Activated CD4-positive, alpha-beta T cell treated with anti-CD3 and anti-CD28 coated beads, Interleukin-2, amount 50 U/mL, for 1 hour (primary cell): ENCODE data around the gene SCN1A.
"Not testable (repeated sequence)": the region's sequence is repeated elsewhere in the genome, so short reads cannot be mapped to it uniquely, and the experiment has no call there.

ENCODE experiments used
- DNase-seq: peaks from one replicate; pipeline ENCODE4 v3.0.0-alpha.2; 2020

Gene SCN1A

GRCh38 chr2:166127217-166128155 is at the start of gene SCN1A:
SCN1A (minus strand) TSS chr2:166128020; CDS start chr2:166073621, 54,399 bp downstream.
- DNase-seq: no peak

DNA sequence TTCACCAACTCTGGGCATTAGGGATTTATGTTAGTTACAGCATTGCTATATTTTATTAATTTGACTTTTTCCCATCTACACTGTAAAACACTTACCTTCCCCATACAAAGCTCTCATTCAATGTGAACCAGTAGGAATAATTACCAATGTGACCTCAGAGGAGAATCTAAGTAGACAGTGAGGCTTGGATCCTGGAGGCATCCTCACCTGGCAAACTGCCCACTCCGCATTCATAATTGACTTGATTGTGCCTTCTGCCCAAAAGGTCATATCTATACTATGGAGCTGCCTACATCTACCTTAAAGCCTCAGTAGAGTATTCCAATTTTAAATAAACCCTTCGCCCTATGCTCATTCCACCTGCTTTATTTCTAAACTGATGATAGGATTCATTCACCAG is 45.4 kb upstream of the SCN1A start:
- DNase-seq: no peak

- DNase-seq: no peak
These were observed 43.4 kb upstream of the SCN1A start for GRCh38 chr2:166171216-166171615.

GRCh38 chr2:166170356-166170755 is 42.5 kb upstream of the SCN1A start:
- DNase-seq: no peak

DNA sequence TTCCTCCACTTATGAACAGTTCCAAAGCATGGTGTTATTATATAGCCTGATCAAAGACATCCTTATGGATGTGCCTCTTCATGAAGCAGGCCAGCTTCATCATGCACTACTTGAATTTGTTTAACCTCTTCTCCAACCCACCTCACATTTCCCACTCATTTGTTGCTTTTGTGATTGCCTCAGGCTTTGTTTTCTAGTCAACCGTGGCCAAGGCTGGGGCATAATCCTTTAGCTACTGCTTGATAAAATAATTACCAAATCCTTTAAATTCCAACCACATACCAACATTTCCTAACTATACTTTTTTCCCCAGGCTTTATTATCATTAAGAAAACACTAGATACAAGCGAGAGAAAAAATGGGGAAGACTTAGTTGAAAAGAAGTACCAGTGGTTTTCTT is 39.6 kb upstream of the SCN1A start:
- no peak for DNase-seq

- no peak for DNase-seq
These were observed 36.0 kb upstream of the SCN1A start for GRCh38 chr2:166163775-166164174.

- DNase-seq: no peak
These were observed 30.7 kb upstream of the SCN1A start for GRCh38 chr2:166158546-166158945.

DNA sequence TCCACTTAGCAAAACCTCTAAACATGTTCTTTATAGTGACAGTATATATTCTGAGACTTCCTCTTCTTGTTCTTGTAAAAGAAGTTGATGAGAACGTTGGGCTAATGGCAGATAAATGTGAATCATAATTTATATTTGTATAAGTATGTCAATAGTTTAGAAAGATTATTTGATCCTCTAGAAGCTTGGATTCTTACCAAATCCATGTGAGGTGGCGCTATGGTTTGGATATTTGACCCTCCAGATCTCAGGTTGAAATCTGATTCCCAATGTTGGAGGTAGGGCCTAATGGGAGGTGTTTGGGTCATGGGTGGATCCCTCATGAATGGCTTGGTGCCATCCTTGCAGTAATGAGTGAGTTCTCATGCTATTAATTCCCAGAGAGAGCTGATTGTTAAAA is 29.8 kb upstream of the SCN1A start:
- DNase-seq: no peak

GRCh38 chr2:166156985-166157490 is 29.2 kb upstream of the SCN1A start:
- DNase-seq: no peak

GRCh38 chr2:166155589-166155988 is 27.8 kb upstream of the SCN1A start:
- DNase-seq: no peak

- DNase-seq: no peak
These were observed 27.0 kb upstream of the SCN1A start for GRCh38 chr2:166154685-166155338.

DNA sequence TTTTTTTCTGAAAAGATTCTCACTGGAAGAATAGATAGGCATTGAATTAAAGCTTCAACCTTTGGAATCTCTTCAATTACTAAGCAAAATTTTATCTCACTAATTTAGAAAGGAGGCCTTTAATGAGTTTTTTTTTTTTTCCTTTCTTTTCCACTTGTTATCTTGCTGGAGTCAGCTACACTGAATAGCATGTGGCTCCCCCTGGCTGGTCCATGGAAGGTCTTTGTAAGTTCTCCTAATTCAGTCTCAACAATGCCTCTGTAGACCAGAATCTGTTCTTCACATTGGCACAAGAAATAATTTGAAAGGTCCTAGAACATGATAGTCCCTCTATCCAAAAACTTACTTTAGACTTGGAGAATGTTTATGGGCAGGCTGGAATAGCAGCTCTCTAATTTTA is 24.2 kb upstream of the SCN1A start:
- DNase-seq: no peak

GRCh38 chr2:166148500-166149400 is 20.9 kb upstream of the SCN1A start:
- DNase-seq: no peak

DNA sequence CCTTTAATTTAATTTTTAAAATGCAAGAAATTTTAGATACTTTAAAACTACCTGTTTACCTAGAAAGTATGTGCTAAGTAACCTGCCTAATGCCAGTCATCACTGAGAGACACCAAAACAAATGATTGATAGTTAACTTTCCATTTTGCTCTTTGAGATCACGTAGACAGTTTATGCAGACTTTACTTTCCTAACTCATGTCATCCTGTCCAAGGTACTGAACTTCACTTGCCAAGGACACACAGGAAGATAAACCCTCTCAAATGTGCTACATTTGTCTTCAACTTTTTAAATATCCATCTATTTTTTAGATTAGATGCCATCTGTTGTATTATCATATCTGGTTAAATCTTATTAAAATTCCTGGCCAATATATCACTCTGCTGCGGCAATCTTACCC is 20.1 kb upstream of the SCN1A start:
- DNase-seq: no peak

DNA sequence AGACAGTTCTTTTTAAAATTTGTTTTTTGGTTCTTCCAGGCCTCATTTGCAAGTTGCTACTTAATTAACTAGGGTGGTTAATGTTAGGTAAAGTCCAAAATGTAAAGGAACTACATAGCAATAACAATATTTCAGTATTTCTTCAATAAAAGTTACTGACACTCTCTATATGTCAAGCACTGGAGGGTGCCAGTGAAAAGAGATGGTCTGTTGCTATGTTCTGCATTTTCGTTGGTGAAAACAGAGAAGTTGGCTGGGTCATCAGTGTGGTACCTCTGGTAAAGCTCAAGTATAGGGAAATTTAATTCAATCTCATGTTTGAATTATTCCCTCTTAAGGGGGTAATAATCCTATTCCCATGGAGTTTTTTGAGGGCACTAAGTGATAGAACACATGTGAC is 16.3 kb upstream of the SCN1A start:
- DNase-seq: no peak

DNA sequence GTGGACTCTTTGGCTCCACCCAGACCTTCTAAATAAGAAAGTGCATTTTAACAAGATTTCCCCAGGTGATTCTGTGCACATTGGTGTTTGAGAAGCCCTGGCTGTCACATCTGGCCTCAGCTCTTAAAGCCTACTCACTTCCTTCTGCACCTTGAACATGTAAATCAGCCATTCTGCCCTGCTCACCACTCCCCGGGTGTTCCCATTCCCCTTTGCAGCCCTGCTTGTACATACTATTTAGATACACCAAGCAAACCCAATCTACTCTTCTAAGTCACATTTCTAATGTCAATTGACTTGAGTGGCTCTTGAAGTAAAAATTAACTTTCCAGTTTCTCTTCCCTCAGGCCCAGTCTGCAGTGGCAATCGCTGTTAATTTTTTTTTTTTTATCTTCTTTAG is 13.1 kb upstream of the SCN1A start:
- no peak for DNase-seq

- no peak for DNase-seq
These were observed 12.7 kb upstream of the SCN1A start for GRCh38 chr2:166140475-166140874.

DNA sequence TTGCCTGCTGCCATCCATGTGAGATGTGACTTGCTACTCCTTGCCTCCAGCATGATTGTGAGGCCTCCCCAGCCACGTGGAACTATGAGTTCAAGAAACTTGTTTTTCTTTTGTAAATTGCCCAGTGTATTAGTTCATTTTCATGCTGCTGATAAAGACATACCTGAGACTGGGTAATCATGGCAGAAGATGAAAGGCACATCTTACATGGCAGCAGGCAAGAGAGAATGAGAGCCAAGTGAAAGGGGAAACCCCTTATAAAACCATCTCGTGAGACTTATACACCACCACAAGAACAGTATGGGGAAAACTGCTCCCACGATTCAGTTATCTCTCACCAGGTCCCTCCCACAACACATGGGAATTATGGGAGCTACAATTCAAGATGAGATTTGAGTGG is 11.7 kb upstream of the SCN1A start:
- DNase-seq: not testable (repeated sequence)

- no peak for DNase-seq
These were observed 10.8 kb upstream of the SCN1A start for GRCh38 chr2:166138667-166139066.

- DNase-seq: no peak
These were observed 10.3 kb upstream of the SCN1A start for GRCh38 chr2:166138144-166138543.

- DNase-seq: no peak
These were observed 9.5 kb upstream of the SCN1A start for GRCh38 chr2:166137331-166137730.

GRCh38 chr2:166135849-166136258 is 8.0 kb upstream of the SCN1A start:
- DNase-seq: no peak
